ENCODE data around the gene STUB1.
A peak's percentile ranks its signal among the peaks of the same experiment; 100 is the strongest.

STUB1 gene

DNA sequence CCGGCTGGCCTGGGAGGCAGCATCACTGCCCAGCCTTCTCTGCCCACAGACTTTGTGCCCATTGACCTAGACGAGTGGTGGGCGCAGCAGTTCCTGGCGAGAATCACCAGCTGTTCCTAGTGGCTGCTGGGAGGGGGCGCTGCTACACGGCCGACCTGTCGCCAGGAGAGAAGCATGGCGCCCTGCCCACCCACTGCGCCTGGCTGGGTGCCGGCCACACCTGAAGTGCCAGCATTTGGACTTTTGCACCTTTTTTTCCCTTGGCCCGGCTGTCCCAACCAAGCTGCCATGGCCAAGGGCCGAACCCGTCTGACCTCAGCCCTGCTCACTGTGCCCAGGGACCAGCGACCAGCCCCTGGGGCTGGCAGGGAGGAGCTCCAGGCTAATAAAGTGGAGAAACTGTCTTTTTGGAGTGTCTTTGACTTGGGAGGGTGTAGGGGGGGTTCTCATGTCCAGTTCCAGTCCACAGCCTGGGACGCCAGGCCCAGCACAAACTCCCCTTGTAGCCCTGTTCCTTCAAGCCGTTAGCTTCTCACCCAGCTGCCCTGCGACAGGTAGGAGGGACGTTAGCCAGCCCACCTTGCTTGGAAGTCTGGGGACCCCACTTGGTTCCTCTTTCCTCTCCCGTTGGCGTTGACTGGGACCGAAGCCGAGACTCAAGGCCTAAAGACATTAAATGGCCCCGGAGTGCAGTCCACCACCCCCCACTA lies 32.0 kb upstream of the STUB1 start:
- peaks cover 26% of the 10 kb centered on the region; the same call in 1 of the 2 replicates for H3K79me2 ChIP-seq (ENCODE audit: insufficient read depth, low read depth)
- H2AFZ ChIP-seq (ENCODE audit: low read depth) = peak overlapping the region; percentile 50
- H3K4me3 ChIP-seq (IDR thresholded peaks at IDR 0.05; ENCODE audit: insufficient read depth, low read depth, low read length) = no peak overlapping the region
- peak overlapping the region; percentile 84 for H3K27ac ChIP-seq
- peak overlapping the region; percentile 87 for H3K9ac ChIP-seq
- H3K36me3 ChIP-seq (ENCODE audit: insufficient read depth) = no peaks in the 10 kb centered on the region
- no peaks in the 10 kb centered on the region for H3K27me3 ChIP-seq (ENCODE audit: insufficient read depth, low read depth)
- H3K4me2 ChIP-seq = peak overlapping the region; percentile 88
- peaks cover 14% of the 10 kb centered on the region for H3K4me1 ChIP-seq (ENCODE audit: low read depth, poor library complexity, severe bottlenecking)
- no peaks in the 10 kb centered on the region for H4K20me1 ChIP-seq (ENCODE audit: insufficient read depth)
- TF ChIP-seq, protein P1, sequence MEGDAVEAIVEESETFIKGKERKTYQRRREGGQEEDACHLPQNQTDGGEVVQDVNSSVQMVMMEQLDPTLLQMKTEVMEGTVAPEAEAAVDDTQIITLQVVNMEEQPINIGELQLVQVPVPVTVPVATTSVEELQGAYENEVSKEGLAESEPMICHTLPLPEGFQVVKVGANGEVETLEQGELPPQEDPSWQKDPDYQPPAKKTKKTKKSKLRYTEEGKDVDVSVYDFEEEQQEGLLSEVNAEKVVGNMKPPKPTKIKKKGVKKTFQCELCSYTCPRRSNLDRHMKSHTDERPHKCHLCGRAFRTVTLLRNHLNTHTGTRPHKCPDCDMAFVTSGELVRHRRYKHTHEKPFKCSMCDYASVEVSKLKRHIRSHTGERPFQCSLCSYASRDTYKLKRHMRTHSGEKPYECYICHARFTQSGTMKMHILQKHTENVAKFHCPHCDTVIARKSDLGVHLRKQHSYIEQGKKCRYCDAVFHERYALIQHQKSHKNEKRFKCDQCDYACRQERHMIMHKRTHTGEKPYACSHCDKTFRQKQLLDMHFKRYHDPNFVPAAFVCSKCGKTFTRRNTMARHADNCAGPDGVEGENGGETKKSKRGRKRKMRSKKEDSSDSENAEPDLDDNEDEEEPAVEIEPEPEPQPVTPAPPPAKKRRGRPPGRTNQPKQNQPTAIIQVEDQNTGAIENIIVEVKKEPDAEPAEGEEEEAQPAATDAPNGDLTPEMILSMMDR (conservative IDR thresholded peaks at IDR 0.05; ENCODE audit: low read depth, low read length) = peak; percentile 72

DNA sequence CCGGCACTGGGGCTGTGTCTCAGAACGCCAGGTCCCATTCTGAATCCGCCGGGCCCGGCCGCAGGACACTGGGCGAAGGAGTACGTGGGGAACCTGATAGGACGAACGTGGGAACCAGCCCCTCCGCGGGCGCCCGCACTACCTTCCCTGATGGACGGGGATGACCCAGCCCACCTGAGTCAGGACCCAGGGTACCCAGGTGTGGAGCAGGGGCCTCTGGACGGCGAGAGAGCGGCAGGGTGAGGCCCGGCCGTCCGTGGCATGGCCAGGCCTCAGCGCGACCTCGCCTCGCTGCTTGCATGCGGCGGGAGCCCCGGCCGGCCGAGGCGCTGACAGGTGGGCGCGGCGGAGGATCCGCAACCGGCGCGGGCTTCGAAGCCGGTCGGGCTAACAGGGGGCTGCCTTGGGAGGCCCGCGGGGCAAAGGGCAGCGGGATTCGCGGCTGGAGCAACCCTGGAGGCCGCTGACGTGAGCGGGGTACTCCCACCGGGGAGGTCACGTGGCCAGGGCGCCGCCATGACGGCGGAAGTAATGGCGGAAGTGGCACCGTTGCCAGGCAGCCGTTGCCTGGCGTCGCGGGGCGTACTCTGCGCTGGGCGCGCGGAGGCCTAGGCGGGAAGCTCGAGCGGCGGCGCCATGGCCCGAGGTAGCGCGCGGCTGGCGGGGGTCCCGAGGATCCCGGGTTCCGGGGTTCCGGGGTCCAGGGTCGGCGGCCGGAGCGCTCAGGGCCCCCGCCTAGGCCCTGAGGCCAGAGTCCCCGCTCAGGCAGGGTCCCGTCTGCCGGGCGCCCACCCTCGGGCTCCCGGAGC lies 31.2 kb upstream of the STUB1 start, which contains the start of gene WDR90:
TSS of gene WDR90 (plus strand) at position 585 of the 809 bp plus-strand sequence. CDS start at position 637, 52 bp downstream.
- Histone ChIP-seq H3K27me3 (ENCODE audit: insufficient read depth, low read depth) (no peaks in the 10 kb centered on the region), H3K9ac (peak within 1 kb of the TSS; percentile 87), H3K4me1 (ENCODE audit: low read depth, poor library complexity, severe bottlenecking) (peaks cover 8% of the 10 kb centered on the region), H3K27ac (peak within 1 kb of the TSS; percentile 84), H4K20me1 (ENCODE audit: insufficient read depth) (no peaks in the 10 kb centered on the region), H3K4me3 (IDR thresholded peaks at IDR 0.05; ENCODE audit: insufficient read depth, low read depth, low read length) (no peak within 1 kb of the TSS), H3K36me3 (ENCODE audit: insufficient read depth) (no peaks in the 10 kb centered on the region), H3K4me2 (peak within 1 kb of the TSS; percentile 88), H3K79me2 (ENCODE audit: insufficient read depth, low read depth) (peaks cover 25% of the 10 kb centered on the region; the same call in 1 of the 2 replicates), H2AFZ (ENCODE audit: low read depth) (peak within 1 kb of the TSS; percentile 50)
- TF ChIP-seq, protein P1 (conservative IDR thresholded peaks at IDR 0.05; ENCODE audit: low read depth, low read length) = no peak

DNA sequence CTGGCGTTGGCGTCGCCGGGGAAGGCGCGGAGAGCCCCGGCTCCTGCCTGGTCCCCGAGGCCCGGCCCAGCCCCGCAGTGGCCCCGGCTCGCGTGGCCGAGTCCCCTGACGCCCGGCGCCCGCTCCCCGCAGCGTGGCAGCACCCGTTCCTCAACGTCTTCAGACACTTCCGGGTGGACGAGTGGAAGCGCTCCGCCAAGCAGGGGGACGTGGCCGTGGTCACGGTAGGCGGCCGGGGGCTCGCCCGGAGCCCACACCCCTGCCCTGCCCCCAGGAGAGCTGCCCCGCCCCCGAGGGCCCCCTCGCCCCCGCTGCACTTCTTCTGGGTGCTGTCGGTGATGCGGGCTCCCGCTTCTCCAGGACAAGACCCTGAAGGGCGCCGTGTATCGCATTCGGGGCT lies 30.6 kb upstream of the STUB1 start:
- H3K36me3 ChIP-seq (ENCODE audit: insufficient read depth) = no peaks in the 10 kb centered on the region
- peaks cover 8% of the 10 kb centered on the region for H3K4me1 ChIP-seq (ENCODE audit: low read depth, poor library complexity, severe bottlenecking)
- peak overlapping the region; percentile 87 for H3K9ac ChIP-seq
- no peaks in the 10 kb centered on the region for H3K27me3 ChIP-seq (ENCODE audit: insufficient read depth, low read depth)
- peak overlapping the region; percentile 50 for H2AFZ ChIP-seq (ENCODE audit: low read depth)
- peaks cover 23% of the 10 kb centered on the region; the same call in 1 of the 2 replicates for H3K79me2 ChIP-seq (ENCODE audit: insufficient read depth, low read depth)
- H4K20me1 ChIP-seq (ENCODE audit: insufficient read depth) = no peaks in the 10 kb centered on the region
- H3K4me3 ChIP-seq (IDR thresholded peaks at IDR 0.05; ENCODE audit: insufficient read depth, low read depth, low read length) = no peak overlapping the region
- peak overlapping the region; percentile 84 for H3K27ac ChIP-seq
- TF ChIP-seq, protein P1 (conservative IDR thresholded peaks at IDR 0.05; ENCODE audit: low read depth, low read length) = no peak
- H3K4me2 ChIP-seq = peak overlapping the region; percentile 88

DNA sequence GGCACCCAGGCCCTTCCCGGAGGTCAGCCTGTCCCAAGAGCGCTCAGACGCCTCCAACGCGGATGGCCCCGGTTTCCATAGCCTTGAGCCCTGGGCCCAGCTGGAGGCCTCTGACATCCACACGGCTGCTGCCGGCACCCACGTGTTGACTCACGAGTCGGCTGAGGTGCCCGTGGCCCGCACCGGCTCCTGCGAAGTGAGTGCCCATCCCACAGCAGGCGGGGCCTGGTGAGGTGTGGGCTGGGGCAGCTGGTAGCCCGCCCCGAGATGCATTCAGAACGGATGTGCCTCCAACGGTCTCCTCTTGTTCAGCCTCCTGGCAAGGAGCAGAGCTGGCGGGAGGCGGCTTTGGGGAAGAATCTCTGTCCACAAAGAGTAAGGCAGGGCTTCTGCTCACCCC lies 28.4 kb upstream of the STUB1 start:
- Histone ChIP-seq H3K4me2 (no peak overlapping the region), H3K36me3 (ENCODE audit: insufficient read depth) (no peaks in the 10 kb centered on the region), H3K4me3 (IDR thresholded peaks at IDR 0.05; ENCODE audit: insufficient read depth, low read depth, low read length) (no peak overlapping the region), H3K79me2 (ENCODE audit: insufficient read depth, low read depth) (peaks cover 17% of the 10 kb centered on the region; the same call in 1 of the 2 replicates), H3K27me3 (ENCODE audit: insufficient read depth, low read depth) (no peaks in the 10 kb centered on the region), H3K4me1 (ENCODE audit: low read depth, poor library complexity, severe bottlenecking) (peaks cover 8% of the 10 kb centered on the region), H3K27ac (no peak overlapping the region), H3K9ac (no peak overlapping the region), H2AFZ (ENCODE audit: low read depth) (no peak overlapping the region), H4K20me1 (ENCODE audit: insufficient read depth) (no peaks in the 10 kb centered on the region)
- TF ChIP-seq, protein P1 (conservative IDR thresholded peaks at IDR 0.05; ENCODE audit: low read depth, low read length) = no peak
